DND-41 (cell line): ENCODE measurements around the gene TBC1D26.

Experiments
- EZH2 ChIP-seq: IDR thresholded peaks from 3 replicates; pipeline ENCODE4 v1.6.1; 2012; ENCODE audit warnings: borderline replicate concordance, low read depth, mild to moderate bottlenecking, moderate library complexity, low read length, inconsistent platforms; ENCODE audit not compliant: severe bottlenecking
- TF ChIP-seq, protein P1 (sequence below): IDR thresholded peaks from 2 replicates; pipeline ENCODE4 v1.5.1; 2012; ENCODE audit warnings: borderline replicate concordance, low read length, moderate library complexity, mild to moderate bottlenecking; ENCODE audit not compliant: poor library complexity, severe bottlenecking; ENCODE audit errors: extremely low read depth

- TF ChIP-seq, protein P1, sequence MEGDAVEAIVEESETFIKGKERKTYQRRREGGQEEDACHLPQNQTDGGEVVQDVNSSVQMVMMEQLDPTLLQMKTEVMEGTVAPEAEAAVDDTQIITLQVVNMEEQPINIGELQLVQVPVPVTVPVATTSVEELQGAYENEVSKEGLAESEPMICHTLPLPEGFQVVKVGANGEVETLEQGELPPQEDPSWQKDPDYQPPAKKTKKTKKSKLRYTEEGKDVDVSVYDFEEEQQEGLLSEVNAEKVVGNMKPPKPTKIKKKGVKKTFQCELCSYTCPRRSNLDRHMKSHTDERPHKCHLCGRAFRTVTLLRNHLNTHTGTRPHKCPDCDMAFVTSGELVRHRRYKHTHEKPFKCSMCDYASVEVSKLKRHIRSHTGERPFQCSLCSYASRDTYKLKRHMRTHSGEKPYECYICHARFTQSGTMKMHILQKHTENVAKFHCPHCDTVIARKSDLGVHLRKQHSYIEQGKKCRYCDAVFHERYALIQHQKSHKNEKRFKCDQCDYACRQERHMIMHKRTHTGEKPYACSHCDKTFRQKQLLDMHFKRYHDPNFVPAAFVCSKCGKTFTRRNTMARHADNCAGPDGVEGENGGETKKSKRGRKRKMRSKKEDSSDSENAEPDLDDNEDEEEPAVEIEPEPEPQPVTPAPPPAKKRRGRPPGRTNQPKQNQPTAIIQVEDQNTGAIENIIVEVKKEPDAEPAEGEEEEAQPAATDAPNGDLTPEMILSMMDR: no peak
- TF ChIP-seq EZH2: no peak
These were observed 12.1 kb downstream of the TBC1D26 start for GRCh38 chr17:15744074-15744676.
